Activated CD4-positive, alpha-beta memory T cell treated with anti-CD3 and anti-CD28 coated beads, Interleukin-2, amount 10 ng/mL, durations not matched to agents 7 days and 5 days (primary cell): Measurements from ENCODE around the gene TUFM. TPM values are rescaled to one million over a fixed set of nuclear protein-coding genes. Genes with fewer than 3 reads are reported as not detected.
"Not testable (repeated sequence)": the region's sequence is repeated elsewhere in the genome, so short reads cannot be mapped to it uniquely, and the experiment has no call there.

ENCODE experiments used
- CTCF ChIA-PET: fragments of 350-600 bp; sonication (Branson Sonifier 250); formaldehyde crosslinking; loops from one replicate; lab custom pipeline; 2021; ENCODE audit warnings: antibody characterized with exemption, inconsistent platforms; lab: Charles Lee
- POLR2A ChIA-PET: fragments of 350-600 bp; sonication (Branson Sonifier 250); formaldehyde crosslinking; loops from one replicate; lab custom pipeline; 2021; ENCODE audit warnings: antibody characterized with exemption; lab: Charles Lee
- DNase-seq: peaks from one replicate; pipeline ENCODE4 v3.0.0-alpha.2; 2020
- H3K27ac Mint-ChIP-seq: one replicate; pipeline ENCODE4 v1.8.0; 2021; ENCODE audit warnings: mild to moderate bottlenecking, mixed read lengths
- H3K27me3 Mint-ChIP-seq: one replicate; pipeline ENCODE4 v1.8.0; 2021; ENCODE audit warnings: mixed read lengths
- H3K36me3 Mint-ChIP-seq: one replicate; pipeline ENCODE4 v1.8.0; 2021; ENCODE audit warnings: low read depth, mixed read lengths
- H3K4me1 Mint-ChIP-seq: one replicate; pipeline ENCODE4 v1.8.0; 2021; ENCODE audit warnings: mixed read lengths
- H3K4me3 Mint-ChIP-seq: one replicate; pipeline ENCODE4 v1.8.0; 2021; ENCODE audit warnings: mild to moderate bottlenecking, mixed read lengths
- H3K9me3 Mint-ChIP-seq: one replicate; pipeline ENCODE4 v1.8.0; 2021; ENCODE audit warnings: mixed read lengths
- total RNA-seq, 2 experiments: library from RNA; stranded (reverse); gene quantifications; one replicate each; pipeline ENCODE4 v1.2.3, GENCODE V29; 2021

TUFM gene
- total RNA-seq, 2 experiments from 2014 or later = 107 TPM

GRCh38 chr16:28820016-28820415 is 26.1 kb downstream of the TUFM start:
- H3K4me1 Mint-ChIP-seq = peaks cover 28% of the 10 kb centered on the region
- DNase-seq = no peak
- H3K4me3 Mint-ChIP-seq = no peak overlapping the region
- ChIA-PET POLR2A (no interaction called here), CTCF (interaction anchor here (1.1 kb wide), 1 partner anchor 12 kb away, joined by 3 read pairs; no protein-coding TSS in a partner anchor)
- H3K9me3 Mint-ChIP-seq = no peaks in the 10 kb centered on the region
- H3K27me3 Mint-ChIP-seq = no peaks in the 10 kb centered on the region
- H3K36me3 Mint-ChIP-seq = peaks cover 22% of the 10 kb centered on the region
- no peak overlapping the region for H3K27ac Mint-ChIP-seq

DNA sequence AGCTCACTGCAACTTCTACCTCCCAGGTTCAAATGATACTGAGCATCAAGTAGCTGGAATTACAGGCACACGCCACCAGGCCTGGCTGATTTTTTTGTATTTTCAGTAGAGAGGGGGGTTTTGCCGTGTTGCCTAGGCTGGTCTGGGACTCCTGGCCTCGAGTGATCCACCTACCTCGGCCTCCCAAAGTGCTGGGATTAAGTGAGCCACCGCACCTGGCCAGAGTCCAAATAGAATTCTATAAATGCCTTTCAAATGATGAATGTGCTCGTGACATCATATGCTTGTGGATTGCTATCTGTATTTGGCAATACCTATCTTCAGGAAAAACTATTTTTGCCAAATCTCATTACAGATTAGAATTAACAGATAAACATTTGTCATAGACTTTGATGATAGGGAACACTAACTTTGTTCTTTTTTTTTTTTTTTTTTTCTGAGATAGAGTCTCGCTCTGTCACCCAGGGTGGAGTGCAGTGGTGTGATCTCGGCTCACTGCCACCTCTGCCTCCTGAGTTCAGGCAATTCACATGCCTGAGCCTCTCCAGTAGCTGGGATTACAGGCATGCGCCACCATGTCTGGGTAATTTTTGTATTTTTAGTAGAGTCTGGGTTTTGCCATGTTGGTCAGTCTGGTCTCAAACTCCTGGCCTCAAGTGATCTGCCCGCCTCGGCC is 38.6 kb downstream of the TUFM start:
- CTCF ChIA-PET, H3K4me1 Mint-ChIP-seq, DNase-seq, POLR2A ChIA-PET, H3K4me3 Mint-ChIP-seq, H3K9me3 Mint-ChIP-seq, H3K27ac Mint-ChIP-seq, H3K27me3 Mint-ChIP-seq, H3K36me3 Mint-ChIP-seq: not testable (repeated sequence)

DNA sequence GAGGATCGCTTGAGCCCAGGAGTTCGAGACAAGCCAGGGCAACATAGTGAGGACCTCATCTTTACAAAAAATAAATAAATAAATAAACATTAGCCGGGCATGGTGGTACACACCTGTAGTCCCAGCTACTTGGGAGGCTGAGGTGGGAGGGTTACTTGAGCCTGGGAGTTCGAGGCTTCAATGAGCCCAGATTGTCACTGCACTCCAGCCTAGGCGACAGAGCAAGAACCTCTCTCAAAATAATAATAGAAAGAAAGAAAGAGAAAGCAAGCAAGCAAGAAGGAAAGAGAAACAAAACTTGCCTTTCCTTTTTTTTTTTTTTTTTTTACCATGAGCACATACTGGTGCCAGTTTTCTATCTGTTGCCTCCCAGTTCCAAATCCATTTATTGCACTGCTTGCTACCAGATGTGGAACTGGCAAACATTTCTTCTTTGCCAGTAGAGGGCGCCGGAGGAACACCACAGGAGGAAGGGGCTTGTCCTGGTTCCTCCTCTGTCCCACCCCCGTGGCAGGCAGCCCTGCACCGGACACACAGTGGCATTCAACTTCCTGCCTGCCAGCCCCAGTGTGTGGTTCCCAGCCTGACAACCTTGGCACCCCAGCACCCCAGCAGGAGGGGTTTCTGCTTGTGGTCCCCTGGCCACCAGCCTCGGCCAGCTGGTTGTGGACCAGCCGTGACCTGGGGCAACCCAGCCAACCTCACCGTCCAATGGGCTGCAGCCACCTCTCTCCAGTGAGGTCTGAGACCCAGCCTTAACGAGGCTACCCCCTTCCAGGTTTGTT is 43.7 kb downstream of the TUFM start:
- H3K9me3 Mint-ChIP-seq, H3K27ac Mint-ChIP-seq, POLR2A ChIA-PET, CTCF ChIA-PET, H3K4me1 Mint-ChIP-seq, H3K27me3 Mint-ChIP-seq, H3K36me3 Mint-ChIP-seq: not testable (repeated sequence)
- DNase-seq = peak; percentile 69
- H3K4me3 Mint-ChIP-seq = peak overlapping the region; percentile 63

Other genes starting within 250 kb of the TUFM start
- under 1 TPM; 0.13 to 0.15 TPM for gene SULT1A2, start 249.3 kb downstream of the TUFM start, total RNA-seq
- gene SULT1A1, start 236.3 kb downstream of the TUFM start, total RNA-seq = 1 to 10 TPM; 5.5 to 6.2 TPM
- under 1 TPM in 1 of 2 experiments, not detected in 1; 0.30 TPM for gene NPIPB8, start 208.3 kb downstream of the TUFM start, total RNA-seq
- 100 to 1,000 TPM; 415 to 434 TPM for gene EIF3C, start 134.9 kb downstream of the TUFM start, total RNA-seq
- 1 to 10 TPM; 1.7 to 2.7 TPM for gene NPIPB9, start 94.6 kb downstream of the TUFM start, total RNA-seq
- 100 to 1,000 TPM; 255 to 267 TPM for gene ATXN2L, start 23.3 kb downstream of the TUFM start, total RNA-seq
- 10 to 100 TPM; 44.4 to 45.1 TPM for gene SH2B1, start 17.5 kb upstream of the TUFM start, total RNA-seq
- gene ATP2A1, start 32.1 kb upstream of the TUFM start, total RNA-seq = 1 to 10 TPM; 1.6 to 2.5 TPM
- gene RABEP2, start 78.9 kb upstream of the TUFM start, total RNA-seq = 10 to 100 TPM; 15.7 to 16.5 TPM
- not detected for gene CD19, start 85.6 kb upstream of the TUFM start, total RNA-seq
- gene NFATC2IP, start 104.6 kb upstream of the TUFM start, total RNA-seq = 10 to 100 TPM; 96.7 TPM
- 10 to 100 TPM; 20.6 to 24.7 TPM for gene SPNS1, start 128.4 kb upstream of the TUFM start, total RNA-seq
- gene LAT, start 138.7 kb upstream of the TUFM start, total RNA-seq = 100 to 1,000 TPM; 333 to 341 TPM